Measurements from ENCODE around the gene RNF208. TPM values are rescaled to one million over a fixed set of nuclear protein-coding genes. Genes with fewer than 3 reads are reported as not detected.

RNF208 gene
- total and polyA plus RNA-seq, 2 donors, result 8.1 TPM; not detected in 1

- WGBS, result 95% methylated on average over 19 of the region's 19 CpGs
- Histone ChIP-seq H3K4me1 (ENCODE audit: insufficient read depth) (no peaks in the 10 kb centered on the region), H3K27ac (ENCODE audit: low read depth) (no peak overlapping the region), H3K36me3 (ENCODE audit: insufficient read depth) (peaks cover 5% of the 10 kb centered on the region), H3K4me3 (ENCODE audit: low read depth, low read length) (no peak overlapping the region)
- DNase-seq (ENCODE audit: extremely low spot score), result no peak
Observed at GRCh38 chr9:137185921-137186320, 36.1 kb downstream of the RNF208 start.

GRCh38 chr9:137184881-137185660 lies 37.0 kb downstream of the RNF208 start:
- no peaks in the 10 kb centered on the region for H3K4me1 ChIP-seq (ENCODE audit: insufficient read depth)
- no peak for DNase-seq (ENCODE audit: extremely low spot score)
- 93% methylated on average over 48 of the region's 48 CpGs for WGBS
- no peak overlapping the region for H3K27ac ChIP-seq (ENCODE audit: low read depth)
- H3K4me3 ChIP-seq (ENCODE audit: low read depth, low read length), result no peak overlapping the region
- H3K36me3 ChIP-seq (ENCODE audit: insufficient read depth), result peaks cover 5% of the 10 kb centered on the region

GRCh38 chr9:137183980-137184595 lies 38.0 kb downstream of the RNF208 start:
- peaks cover 5% of the 10 kb centered on the region for H3K36me3 ChIP-seq (ENCODE audit: insufficient read depth)
- H3K4me1 ChIP-seq (ENCODE audit: insufficient read depth), result no peaks in the 10 kb centered on the region
- WGBS, result 94% methylated on average over 27 of the region's 27 CpGs
- no peak for DNase-seq (ENCODE audit: extremely low spot score)
- H3K27ac ChIP-seq (ENCODE audit: low read depth), result no peak overlapping the region
- H3K4me3 ChIP-seq (ENCODE audit: low read depth, low read length), result no peak overlapping the region

- 94% methylated on average over 17 of the region's 17 CpGs for WGBS
- H3K4me3 ChIP-seq (ENCODE audit: low read depth, low read length), result no peak overlapping the region
- peaks cover 5% of the 10 kb centered on the region for H3K36me3 ChIP-seq (ENCODE audit: insufficient read depth)
- H3K4me1 ChIP-seq (ENCODE audit: insufficient read depth), result no peaks in the 10 kb centered on the region
- no peak overlapping the region for H3K27ac ChIP-seq (ENCODE audit: low read depth)
- no peak for DNase-seq (ENCODE audit: extremely low spot score)
Observed at GRCh38 chr9:137182836-137183235, 39.2 kb downstream of the RNF208 start.

- WGBS, result 94% methylated on average over 22 of the region's 22 CpGs
- DNase-seq (ENCODE audit: extremely low spot score), result no peak
- Histone ChIP-seq H3K27ac (ENCODE audit: low read depth) (no peak overlapping the region), H3K4me3 (ENCODE audit: low read depth, low read length) (no peak overlapping the region), H3K4me1 (ENCODE audit: insufficient read depth) (no peaks in the 10 kb centered on the region), H3K36me3 (ENCODE audit: insufficient read depth) (peaks cover 5% of the 10 kb centered on the region)
Observed at GRCh38 chr9:137181680-137182079, 40.4 kb downstream of the RNF208 start.

GRCh38 chr9:137180491-137180890 lies 41.5 kb downstream of the RNF208 start:
- no peaks in the 10 kb centered on the region for H3K4me1 ChIP-seq (ENCODE audit: insufficient read depth)
- H3K36me3 ChIP-seq (ENCODE audit: insufficient read depth), result peaks cover 5% of the 10 kb centered on the region
- H3K27ac ChIP-seq (ENCODE audit: low read depth), result no peak overlapping the region
- 95% methylated on average over 20 of the region's 20 CpGs for WGBS
- DNase-seq (ENCODE audit: extremely low spot score), result no peak
- H3K4me3 ChIP-seq (ENCODE audit: low read depth, low read length), result no peak overlapping the region

- no peaks in the 10 kb centered on the region for H3K4me1 ChIP-seq (ENCODE audit: insufficient read depth)
- DNase-seq (ENCODE audit: extremely low spot score), result no peak
- H3K27ac ChIP-seq (ENCODE audit: low read depth), result no peak overlapping the region
- 95% methylated on average over 17 of the region's 17 CpGs for WGBS
- H3K4me3 ChIP-seq (ENCODE audit: low read depth, low read length), result no peak overlapping the region
- peaks cover 5% of the 10 kb centered on the region for H3K36me3 ChIP-seq (ENCODE audit: insufficient read depth)
Observed at GRCh38 chr9:137179761-137180160, 42.3 kb downstream of the RNF208 start.

- Histone ChIP-seq H3K36me3 (ENCODE audit: insufficient read depth) (peaks cover 5% of the 10 kb centered on the region), H3K4me3 (ENCODE audit: low read depth, low read length) (no peak overlapping the region), H3K4me1 (ENCODE audit: insufficient read depth) (no peaks in the 10 kb centered on the region), H3K27ac (ENCODE audit: low read depth) (no peak overlapping the region)
- DNase-seq (ENCODE audit: extremely low spot score), result no peak
- 90% methylated on average over 19 of the region's 19 CpGs for WGBS
Observed at GRCh38 chr9:137178939-137179630, 43.0 kb downstream of the RNF208 start.

GRCh38 chr9:137178201-137178938 lies 43.7 kb downstream of the RNF208 start:
- WGBS, result 91% methylated on average over 23 of the region's 23 CpGs
- H3K36me3 ChIP-seq (ENCODE audit: insufficient read depth), result peaks cover under 1% of the 10 kb centered on the region
- no peak overlapping the region for H3K4me3 ChIP-seq (ENCODE audit: low read depth, low read length)
- no peaks in the 10 kb centered on the region for H3K4me1 ChIP-seq (ENCODE audit: insufficient read depth)
- H3K27ac ChIP-seq (ENCODE audit: low read depth), result no peak overlapping the region
- no peak for DNase-seq (ENCODE audit: extremely low spot score)

GRCh38 chr9:137176302-137177182 lies 45.5 kb downstream of the RNF208 start:
- no peak overlapping the region for H3K27ac ChIP-seq (ENCODE audit: low read depth)
- no peaks in the 10 kb centered on the region for H3K4me1 ChIP-seq (ENCODE audit: insufficient read depth)
- H3K36me3 ChIP-seq (ENCODE audit: insufficient read depth), result no peaks in the 10 kb centered on the region
- H3K4me3 ChIP-seq (ENCODE audit: low read depth, low read length), result no peak overlapping the region
- 57% methylated on average over 17 of the region's 17 CpGs for WGBS
- DNase-seq (ENCODE audit: extremely low spot score), result no peak

GRCh38 chr9:137175345-137175961 lies 46.6 kb downstream of the RNF208 start:
- H3K27ac ChIP-seq (ENCODE audit: low read depth), result no peak overlapping the region
- 39% methylated on average over 33 of the region's 33 CpGs for WGBS
- DNase-seq (ENCODE audit: extremely low spot score), result no peak
- no peaks in the 10 kb centered on the region for H3K36me3 ChIP-seq (ENCODE audit: insufficient read depth)
- H3K4me3 ChIP-seq (ENCODE audit: low read depth, low read length), result no peak overlapping the region
- no peaks in the 10 kb centered on the region for H3K4me1 ChIP-seq (ENCODE audit: insufficient read depth)

GRCh38 chr9:137174722-137175293 lies 47.2 kb downstream of the RNF208 start:
- DNase-seq (ENCODE audit: extremely low spot score), result no peak
- Histone ChIP-seq H3K4me3 (ENCODE audit: low read depth, low read length) (no peak overlapping the region), H3K4me1 (ENCODE audit: insufficient read depth) (no peaks in the 10 kb centered on the region), H3K36me3 (ENCODE audit: insufficient read depth) (no peaks in the 10 kb centered on the region), H3K27ac (ENCODE audit: low read depth) (no peak overlapping the region)
- WGBS, result 49% methylated on average over 34 of the region's 34 CpGs

All from urinary bladder (tissue), 4 donors.